Measurements from ENCODE around the gene IL1RL1. TPM values are rescaled to one million over a fixed set of nuclear protein-coding genes. Genes with fewer than 3 reads are reported as not detected.

IL1RL1 gene
- 0.50 and 4.6 TPM in 2 replicates for total RNA-seq
- 0.02 and 0.14 TPM in 2 replicates for polyA plus RNA-seq
- not detected in 2 replicates for polyA plus RNA-seq (2012)
- polyA minus RNA-seq (ENCODE audit: low replicate concordance), result not detected in 2 replicates

- DNase-seq (ENCODE audit: low read depth in 2 of 2), result no peak
- no peaks in the 10 kb centered on the region for H3K79me2 ChIP-seq (ENCODE audit: control insufficient read depth, insufficient read depth, low read length)
- H3K4me3 ChIP-seq (replicated peaks in 1 of 4; ENCODE audit: control extremely low read depth in 1 of 4, insufficient read depth in 1 of 4, low read depth in 3 of 4, low read length in 4 of 4), result no peak within 1 kb of the TSS
- H3K9me3 ChIP-seq (ENCODE audit: control insufficient read depth, insufficient read depth, low read depth, low read length), result no peaks in the 10 kb centered on the region
- TF ChIP-seq CTCF (conservative IDR thresholded peaks at IDR 0.05 in 1 of 2, IDR thresholded peaks at IDR 0.05 in 1 of 2; ENCODE audit: low read depth in 1 of 2, low read length in 2 of 2) (no peak), EZH2 (IDR thresholded peaks at IDR 0.05; ENCODE audit: low read length, missing control alignments) (no peak)
- H3K4me1 ChIP-seq (ENCODE audit: control insufficient read depth, extremely low read depth, insufficient read depth, low read length), result peaks cover 8% of the 10 kb centered on the region
- no peaks in the 10 kb centered on the region for H4K20me1 ChIP-seq (ENCODE audit: control insufficient read depth, extremely low read depth, insufficient read depth, low read length)
- H2AFZ ChIP-seq (ENCODE audit: low read length), result no peak within 1 kb of the TSS
- no peak within 1 kb of the TSS for H3K9ac ChIP-seq (ENCODE audit: insufficient read depth, low read length)
- H3K36me3 ChIP-seq (ENCODE audit: control insufficient read depth, insufficient read depth, low read length), result no peaks in the 10 kb centered on the region
- H3K4me2 ChIP-seq (ENCODE audit: extremely low read depth, insufficient read depth, low read length), result no peak within 1 kb of the TSS
- no peaks in the 10 kb centered on the region for H3K27me3 ChIP-seq (ENCODE audit: control insufficient read depth, insufficient read depth, low read length)
- H3K27ac ChIP-seq (ENCODE audit: insufficient read depth, low read length), result no peak within 1 kb of the TSS
These were observed at the start of gene IL1RL1 for GRCh38 chr2:102310964-102311640. IL1RL1 (plus strand) TSS chr2:102311563; CDS start chr2:102338265, 26,702 bp downstream.

DNA sequence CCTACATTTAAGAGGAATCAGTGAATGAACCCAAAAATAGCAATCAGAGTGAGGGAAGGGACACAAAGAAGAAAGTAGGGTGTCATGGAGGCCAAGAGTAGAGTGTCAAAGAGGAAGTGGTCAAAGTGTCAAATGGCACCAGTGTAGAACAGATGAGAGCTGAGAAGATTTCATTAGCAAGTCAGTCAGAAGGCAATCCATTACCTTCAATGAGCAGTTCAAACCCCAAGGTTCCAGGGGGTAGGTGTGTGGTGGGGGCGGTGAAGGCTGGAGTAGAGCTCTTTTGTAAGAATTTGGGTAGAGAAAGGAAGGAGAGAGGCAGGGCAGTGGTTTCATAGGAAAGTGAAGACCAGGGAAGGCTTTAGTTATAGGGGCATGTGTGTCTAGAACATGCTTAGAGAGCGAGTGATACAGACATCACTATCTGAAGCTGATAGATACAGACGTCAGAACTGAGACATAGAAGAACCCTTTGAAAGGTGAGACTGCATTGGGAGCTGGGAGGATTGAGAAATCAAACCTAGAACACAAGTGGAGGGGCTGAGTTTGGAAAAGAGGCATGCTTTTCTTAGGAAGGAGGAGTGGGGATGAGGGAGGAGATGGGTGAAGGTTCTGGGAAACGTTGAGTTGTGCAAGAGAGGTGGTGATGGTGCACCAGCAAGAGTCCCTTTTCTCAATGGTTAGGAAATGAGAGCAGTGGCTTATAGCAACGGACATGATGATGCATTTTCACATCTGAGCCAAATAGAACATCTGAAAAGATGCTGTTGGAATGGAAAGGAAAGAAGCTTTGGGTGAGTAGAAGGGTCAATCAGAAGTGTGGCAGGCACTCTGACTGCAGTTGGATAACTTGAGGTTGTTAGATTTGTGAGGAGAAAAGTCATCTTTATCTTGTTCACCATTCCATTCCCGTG, 48.9 kb upstream of the IL1RL1 start:
- peak in 1 of 2 donors; percentile 43 for DNase-seq (ENCODE audit: low read depth in 2 of 2)
- H3K36me3 ChIP-seq (ENCODE audit: control insufficient read depth, insufficient read depth, low read length), result no peaks in the 10 kb centered on the region
- no peaks in the 10 kb centered on the region for H4K20me1 ChIP-seq (ENCODE audit: control insufficient read depth, extremely low read depth, insufficient read depth, low read length)
- no peak overlapping the region for H2AFZ ChIP-seq (ENCODE audit: low read length)
- peaks cover 5% of the 10 kb centered on the region for H3K4me1 ChIP-seq (ENCODE audit: control insufficient read depth, extremely low read depth, insufficient read depth, low read length)
- TF ChIP-seq EZH2 (IDR thresholded peaks at IDR 0.05; ENCODE audit: low read length, missing control alignments), result no peak
- no peak for TF ChIP-seq CTCF (conservative IDR thresholded peaks at IDR 0.05 in 1 of 2, IDR thresholded peaks at IDR 0.05 in 1 of 2; ENCODE audit: low read depth in 1 of 2, low read length in 2 of 2)
- no peaks in the 10 kb centered on the region for H3K9me3 ChIP-seq (ENCODE audit: control insufficient read depth, insufficient read depth, low read depth, low read length)
- H3K4me3 ChIP-seq (replicated peaks in 1 of 4; ENCODE audit: control extremely low read depth in 1 of 4, insufficient read depth in 1 of 4, low read depth in 3 of 4, low read length in 4 of 4), result no peak overlapping the region
- H3K27ac ChIP-seq (ENCODE audit: insufficient read depth, low read length), result no peak overlapping the region
- H3K27me3 ChIP-seq (ENCODE audit: control insufficient read depth, insufficient read depth, low read length), result peaks cover 11% of the 10 kb centered on the region
- no peak overlapping the region for H3K4me2 ChIP-seq (ENCODE audit: extremely low read depth, insufficient read depth, low read length)
- no peaks in the 10 kb centered on the region for H3K79me2 ChIP-seq (ENCODE audit: control insufficient read depth, insufficient read depth, low read length)
- H3K9ac ChIP-seq (ENCODE audit: insufficient read depth, low read length), result no peak overlapping the region

DNA sequence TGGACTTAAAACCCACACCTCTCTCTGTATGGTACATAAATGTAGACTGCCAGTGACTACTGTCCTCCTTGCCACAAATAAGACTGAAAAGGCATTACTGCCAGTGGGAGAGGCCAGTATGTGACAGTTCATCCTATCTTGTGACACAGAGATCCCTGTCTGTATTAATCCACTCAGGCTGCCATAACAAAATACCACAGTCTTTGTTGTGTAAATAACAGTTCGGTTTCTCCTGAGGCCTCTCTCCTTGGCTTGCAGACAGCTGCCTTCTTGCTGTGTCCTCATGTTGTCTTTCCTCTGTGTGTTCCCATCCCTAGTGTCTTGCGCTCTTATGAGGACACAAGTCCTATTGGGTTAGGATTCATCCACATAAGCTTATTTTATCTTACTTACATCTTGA, 46.4 kb upstream of the IL1RL1 start:
- no peaks in the 10 kb centered on the region for H3K4me1 ChIP-seq (ENCODE audit: control insufficient read depth, extremely low read depth, insufficient read depth, low read length)
- TF ChIP-seq CTCF (conservative IDR thresholded peaks at IDR 0.05 in 1 of 2, IDR thresholded peaks at IDR 0.05 in 1 of 2; ENCODE audit: low read depth in 1 of 2, low read length in 2 of 2) (no peak), EZH2 (IDR thresholded peaks at IDR 0.05; ENCODE audit: low read length, missing control alignments) (no peak)
- DNase-seq (ENCODE audit: low read depth in 2 of 2), result no peak
- no peaks in the 10 kb centered on the region for H3K9me3 ChIP-seq (ENCODE audit: control insufficient read depth, insufficient read depth, low read depth, low read length)
- H3K36me3 ChIP-seq (ENCODE audit: control insufficient read depth, insufficient read depth, low read length), result no peaks in the 10 kb centered on the region
- no peak overlapping the region for H2AFZ ChIP-seq (ENCODE audit: low read length)
- no peaks in the 10 kb centered on the region for H4K20me1 ChIP-seq (ENCODE audit: control insufficient read depth, extremely low read depth, insufficient read depth, low read length)
- H3K9ac ChIP-seq (ENCODE audit: insufficient read depth, low read length), result no peak overlapping the region
- no peak overlapping the region for H3K4me3 ChIP-seq (replicated peaks in 1 of 4; ENCODE audit: control extremely low read depth in 1 of 4, insufficient read depth in 1 of 4, low read depth in 3 of 4, low read length in 4 of 4)
- no peak overlapping the region for H3K4me2 ChIP-seq (ENCODE audit: extremely low read depth, insufficient read depth, low read length)
- peaks cover 17% of the 10 kb centered on the region for H3K27me3 ChIP-seq (ENCODE audit: control insufficient read depth, insufficient read depth, low read length)
- no peaks in the 10 kb centered on the region for H3K79me2 ChIP-seq (ENCODE audit: control insufficient read depth, insufficient read depth, low read length)
- H3K27ac ChIP-seq (ENCODE audit: insufficient read depth, low read length), result no peak overlapping the region

Data from fibroblast of lung (primary cell).